H1 (cell line): Measurements from ENCODE around the gene RPGR. TPM values are rescaled to one million over a fixed set of nuclear protein-coding genes. Genes with fewer than 3 reads are reported as not detected.

Experiments used
- CTCF ChIA-PET: fragments of 300-600 bp; sonication (Branson Sonifier 250); formaldehyde crosslinking; loops from one replicate; lab custom pipeline; 2021; ENCODE audit not compliant: partially characterized antibody; lab: Charles Lee
- POLR2A ChIA-PET: fragments of 300-600 bp; sonication (Branson Sonifier 250); formaldehyde crosslinking; loops from one replicate; lab custom pipeline; 2021; ENCODE audit warnings: inconsistent platforms; ENCODE audit not compliant: partially characterized antibody; lab: Charles Lee
- DNase-seq, 2 experiments: peaks; one replicate each; pipeline versions ENCODE4 v3.0.0 to v3.0.0-alpha.2; 2010 to 2022; ENCODE audit warnings: low spot score in 2 of 2, low read depth in 1 of 2, mixed read lengths in 1 of 2
- FAIRE-seq: peaks from 2 replicates; lab custom pipeline; 2011; peaks lifted over from hg19 to GRCh38; lab: Jason Lieb, UNC
- H2AFZ ChIP-seq: 2 replicates; pipeline ENCODE4 v1.8.1; 2012; ENCODE audit warnings: low read length, inconsistent platforms
- H2AK5ac ChIP-seq: 2 replicates; pipeline ENCODE4 v1.6.1; 2013; ENCODE audit warnings: low read depth, low read length
- H2BK120ac ChIP-seq: replicated peaks from 2 replicates; pipeline ENCODE3; 2013; ENCODE audit warnings: low read depth, low read length, inconsistent platforms
- H2BK12ac ChIP-seq: 2 replicates; pipeline ENCODE4 v1.6.1; 2013; ENCODE audit warnings: low read depth, low read length
- H2BK15ac ChIP-seq: 2 replicates; pipeline ENCODE4 v1.6.1; 2013; ENCODE audit warnings: low read length
- H2BK20ac ChIP-seq: 2 replicates; pipeline ENCODE4 v1.6.1; 2013; ENCODE audit warnings: low read length
- H2BK5ac ChIP-seq: 2 replicates; pipeline ENCODE4 v1.6.1; 2013; ENCODE audit warnings: low read depth, low read length
- H3K14ac ChIP-seq: 2 replicates; pipeline ENCODE4 v1.6.1; 2013; ENCODE audit warnings: inconsistent platforms; ENCODE audit not compliant: insufficient read length
- H3K18ac ChIP-seq: 2 replicates; pipeline ENCODE4 v1.6.1; 2013; ENCODE audit warnings: low read length; ENCODE audit errors: extremely low read depth
- H3K23ac ChIP-seq: 2 replicates; pipeline ENCODE4 v1.6.1; 2013; ENCODE audit warnings: inconsistent platforms; ENCODE audit not compliant: insufficient read length
- H3K23me2 ChIP-seq: 2 replicates; pipeline ENCODE4 v1.6.1; 2013; ENCODE audit warnings: low read depth, low read length
- H3K27ac ChIP-seq: 2 replicates; pipeline ENCODE4 v1.6.1; 2011; ENCODE audit warnings: low read depth, low read length, inconsistent platforms
- H3K27me3 ChIP-seq, 4 experiments: replicated peaks in 1 of 4; 1 replicate in 1 of 4; 2 replicates in 3 of 4; pipeline versions ENCODE4 v1.6.1 to v1.8.1; 2011 to 2013; ENCODE audit warnings: low read length in 3 of 4, mild to moderate bottlenecking in 3 of 4, inconsistent platforms in 2 of 4, mixed read lengths in 2 of 4, moderate library complexity in 1 of 4; ENCODE audit not compliant: control insufficient read depth in 3 of 4, insufficient read depth in 3 of 4; ENCODE audit errors: extremely low read depth in 1 of 4
- H3K36me3 ChIP-seq, 4 experiments: 2 replicates each; pipeline versions ENCODE4 v1.6.1 to v1.8.1; 2011 to 2013; ENCODE audit warnings: mild to moderate bottlenecking in 4 of 4, low read length in 3 of 4, moderate library complexity in 2 of 4, control low read depth in 1 of 4, inconsistent platforms in 1 of 4; ENCODE audit not compliant: insufficient read depth in 4 of 4, control insufficient read depth in 2 of 4
- H3K4ac ChIP-seq: replicated peaks from 2 replicates; pipeline ENCODE3; 2013; ENCODE audit warnings: low read length, low read depth, mixed read lengths, inconsistent platforms; ENCODE audit not compliant: insufficient read length
- H3K4me1 ChIP-seq, 4 experiments: replicated peaks in 1 of 4; 1 replicate in 1 of 4; 2 replicates in 3 of 4; pipeline versions ENCODE4 v1.6.1 to v1.8.1; 2011 to 2013; ENCODE audit warnings: low read length in 3 of 4, inconsistent platforms in 2 of 4, mixed read lengths in 1 of 4; ENCODE audit not compliant: insufficient read depth in 4 of 4, control insufficient read depth in 3 of 4
- H3K4me2 ChIP-seq, 2 experiments: 2 replicates each; pipeline versions ENCODE4 v1.6.1 to v1.8.1; 2011 to 2013; ENCODE audit warnings: low read depth in 2 of 2, low read length in 2 of 2, control low read depth in 1 of 2, inconsistent platforms in 1 of 2, mild to moderate bottlenecking in 1 of 2; ENCODE audit not compliant: insufficient read depth in 1 of 2
- H3K4me3 ChIP-seq, 4 experiments: fragments of 200-600, 300-600 bp in 1 of 4; sonication (generic), shearing (Covaris generic), sonication (Bioruptor Twin) in 1 of 4; 2 replicates each; pipeline versions ENCODE4 v1.5.1 to v1.8.1; 2011 to 2016; ENCODE audit warnings: low read length in 4 of 4, low read depth in 3 of 4, control low read depth in 2 of 4, inconsistent platforms in 2 of 4, mild to moderate bottlenecking in 2 of 4, mixed read lengths in 1 of 4, moderate library complexity in 1 of 4; ENCODE audit not compliant: insufficient read depth in 2 of 4; ENCODE audit errors: extremely low read depth in 1 of 4
- H3K56ac ChIP-seq: replicated peaks from 2 replicates; pipeline ENCODE3; 2013; ENCODE audit warnings: low read depth, mild to moderate bottlenecking, mixed read lengths, low read length, inconsistent platforms; ENCODE audit not compliant: insufficient read length
- H3K79me1 ChIP-seq: 2 replicates; pipeline ENCODE4 v1.6.1; 2013; ENCODE audit warnings: low read depth, low read length, control low read depth
- H3K79me2 ChIP-seq, 2 experiments: 2 replicates each; pipeline versions ENCODE4 v1.6.1 to v1.8.1; 2012 to 2013; ENCODE audit warnings: low read length in 2 of 2, mild to moderate bottlenecking in 2 of 2, inconsistent platforms in 1 of 2; ENCODE audit not compliant: insufficient read depth in 2 of 2, control insufficient read depth in 1 of 2
- H3K9ac ChIP-seq, 4 experiments: replicated peaks in 1 of 4; 1 replicate in 1 of 4; 2 replicates in 3 of 4; pipeline versions ENCODE4 v1.6.1 to v1.8.1; 2011 to 2013; ENCODE audit warnings: low read depth in 3 of 4, low read length in 3 of 4, control low read depth in 2 of 4, mild to moderate bottlenecking in 2 of 4, moderate library complexity in 2 of 4, inconsistent platforms in 1 of 4; ENCODE audit errors: extremely low read depth in 1 of 4
- H3K9me3 ChIP-seq, 2 experiments: 2 replicates each; pipeline versions ENCODE4 v1.6.1 to v1.8.1; 2012 to 2013; ENCODE audit warnings: mild to moderate bottlenecking in 2 of 2, moderate library complexity in 2 of 2, control low read depth in 1 of 2, inconsistent platforms in 1 of 2, low read depth in 1 of 2, low read length in 1 of 2, mixed read lengths in 1 of 2; ENCODE audit not compliant: insufficient read depth in 2 of 2
- H4K20me1 ChIP-seq, 2 experiments: replicated peaks in 1 of 2; 2 replicates each; pipeline versions ENCODE3 to v1.8.1; 2011 to 2013; ENCODE audit warnings: inconsistent platforms in 2 of 2, low read length in 2 of 2, mild to moderate bottlenecking in 1 of 2; ENCODE audit not compliant: insufficient read depth in 2 of 2, control insufficient read depth in 1 of 2
- H4K5ac ChIP-seq: 2 replicates; pipeline ENCODE4 v1.6.1; 2013; ENCODE audit warnings: low read length, low read depth, mixed read lengths, inconsistent platforms; ENCODE audit not compliant: insufficient read length
- H4K8ac ChIP-seq: 2 replicates; pipeline ENCODE4 v1.8.0; 2013; ENCODE audit warnings: mild to moderate bottlenecking, moderate library complexity, low read length, inconsistent platforms; ENCODE audit not compliant: insufficient read depth; ENCODE audit errors: extremely low read depth
- H4K91ac ChIP-seq: replicated peaks from 2 replicates; pipeline ENCODE3; 2013; ENCODE audit warnings: low read length, mixed read lengths, inconsistent platforms; ENCODE audit not compliant: insufficient read length
- CBX5 ChIP-seq: fragments of 300-800, 300-1000 bp; sonication (generic); IDR thresholded peaks from 2 replicates; pipeline ENCODE4 v1.7.1; 2016; ENCODE audit warnings: antibody characterized with exemption, low read length, low read depth
- CHD2 ChIP-seq: IDR thresholded peaks from 2 replicates; pipeline ENCODE4 v1.6.1; 2012; ENCODE audit warnings: low read length, improper control_type of control experiment
- EZH2 ChIP-seq: fragments of 200-600 bp; sonication (generic); IDR thresholded peaks from 2 replicates; pipeline ENCODE4 v1.7.1; 2012; ENCODE audit warnings: low read depth, mild to moderate bottlenecking, moderate library complexity, low read length, inconsistent platforms; ENCODE audit not compliant: severe bottlenecking
- HDAC2 ChIP-seq, 2 experiments: fragments of 300-600 bp in 1 of 2; sonication (generic) in 1 of 2; IDR thresholded peaks; 2 replicates each; pipeline ENCODE4 v1.6.1; 2011 to 2012; ENCODE audit warnings: low read depth in 2 of 2, low read length in 2 of 2, mild to moderate bottlenecking in 2 of 2, moderate library complexity in 2 of 2, borderline replicate concordance in 1 of 2, inconsistent platforms in 1 of 2
- JUN ChIP-seq: IDR thresholded peaks from 2 replicates; pipeline ENCODE4 v1.6.1; 2011; ENCODE audit warnings: low read depth, mild to moderate bottlenecking, improper control_type of control experiment, low read length
- KDM5A ChIP-seq: fragments of 200-600 bp; IDR thresholded peaks from 2 replicates; pipeline ENCODE4 v1.7.1; 2012; ENCODE audit warnings: mild to moderate bottlenecking, low read length, inconsistent platforms, mixed read lengths
- RNF2 ChIP-seq: fragments of 200-900, 300-1000 bp; sonication (generic); IDR thresholded peaks from 2 replicates; pipeline ENCODE4 v1.7.1; 2016; ENCODE audit warnings: borderline replicate concordance, low read depth, mild to moderate bottlenecking, antibody characterized with exemption, low read length; ENCODE audit not compliant: poor library complexity, severe bottlenecking; ENCODE audit errors: missing control alignments
- SIX5 ChIP-seq: IDR thresholded peaks from 2 replicates; pipeline ENCODE4 v1.6.1; 2011; ENCODE audit warnings: mild to moderate bottlenecking, low read depth, low read length
- TAF7 ChIP-seq: optimal IDR thresholded peaks from 2 replicates; pipeline ENCODE3; 2011; ENCODE audit warnings: low read depth, mild to moderate bottlenecking, inconsistent platforms, low read length, moderate library complexity, borderline replicate concordance
- TEAD4 ChIP-seq: IDR thresholded peaks from 2 replicates; pipeline ENCODE4 v1.6.1; 2012; ENCODE audit warnings: low read depth, low read length, inconsistent platforms, mixed read lengths
- ZNF274 ChIP-seq: IDR thresholded peaks from 2 replicates; pipeline ENCODE4 v1.7.0; 2012; ENCODE audit warnings: low read length, borderline replicate concordance; ENCODE audit errors: extremely low read depth
- whole genome bisulfite sequencing, 2 experiments: shearing (Covaris generic) in 1 of 2; methylation state at CpG; one replicate each; pipeline versions ENCODE4 v1.1.6 to v1.1.7; 2013 to 2015; ENCODE audit warnings: low lambda C conversion rate in 2 of 2, mixed read lengths in 2 of 2, inconsistent platforms in 1 of 2, low coverage in 1 of 2, missing lambda C conversion rate in 1 of 2; ENCODE audit not compliant: insufficient replicate concordance in 2 of 2, insufficient coverage in 1 of 2, insufficient read length in 1 of 2; ENCODE audit errors: extremely low coverage in 1 of 2, missing lambda C conversion rate in 1 of 2; 5-methylcytosine and 5-hydroxymethylcytosine counted together
- polyA plus RNA-seq, 7 experiments: library from polyadenylated mRNA; depleted of rRNA in 3 of 7; stranded (reverse) in 5 of 7; unstranded in 2 of 7; fragments of >200 nt in 5 of 7; fragments of 200-250 nt in 2 of 7; gene quantifications; 1 replicate in 5 of 7; 2 replicates in 1 of 7; 4 replicates in 1 of 7; pipeline versions ENCODE4 v1.2.1 to v1.2.3, GENCODE V29; 2011 to 2013; ENCODE audit warnings: missing spikeins in 2 of 7, mixed read lengths in 2 of 7
- total RNA-seq: library from RNA; stranded (reverse); fragmentation: NEBNext Ultra II Directional; extraction: Animal tissue kit (Norgen Biotek cat#: 25700); gene quantifications from 2 replicates; pipeline ENCODE4 v1.2.1, GENCODE V29; 2021

Gene RPGR
- total and polyA plus RNA-seq, 2 of the 8 experiments (the other 6 are each of a cell fraction or from before 2014, with no cell fraction given) = 1.6 to 10.0 TPM

- CTCF ChIA-PET = no interaction called here
- TF ChIP-seq TAF7 = no peak
- TF ChIP-seq EZH2 = no peak
- TF ChIP-seq ZNF274 = no peak
- TF ChIP-seq HDAC2 (IDR thresholded peaks at IDR 0.05; ENCODE audit: borderline replicate concordance in 1 of 2, low read depth in 2 of 2, low read length in 2 of 2) = no peak
- TF ChIP-seq KDM5A = no peak
- TF ChIP-seq JUN = no peak
- no peak for TF ChIP-seq TEAD4
- no peak for TF ChIP-seq CBX5
- no peak for TF ChIP-seq CHD2
- no peak for TF ChIP-seq SIX5
- no peak for TF ChIP-seq RNF2
Measured at GRCh38 chrX:38357747-38358673, 30.7 kb upstream of the RPGR start.

More at GRCh38 chrX:38357747-38358673, 30.7 kb upstream of the RPGR start:
- Histone ChIP-seq H3K9me3 (no peaks in the 10 kb centered on the region), H3K79me1 (no peaks in the 10 kb centered on the region), H3K4me1 (no peaks in the 10 kb centered on the region), H2AK5ac (no peak overlapping the region), H3K27me3 (no peaks in the 10 kb centered on the region), H3K4ac (no peak overlapping the region), H3K18ac (no peak overlapping the region), H3K23me2 (no peaks in the 10 kb centered on the region), H3K23ac (no peak overlapping the region), H4K91ac (no peak overlapping the region), H2BK12ac (no peak overlapping the region), H3K14ac (no peak overlapping the region), H3K4me2 (no peak overlapping the region), H2BK5ac (no peak overlapping the region), H3K27ac (no peak overlapping the region), H3K56ac (no peak overlapping the region), H4K20me1 (no peaks in the 10 kb centered on the region), H3K79me2 (no peaks in the 10 kb centered on the region), H2AFZ (no peak overlapping the region), H4K5ac (no peak overlapping the region), H2BK15ac (no peak overlapping the region), H3K36me3 (no peaks in the 10 kb centered on the region), H3K4me3 (no peak overlapping the region), H4K8ac (no peak overlapping the region), H3K9ac (no peak overlapping the region), H2BK120ac (no peak overlapping the region), H2BK20ac (no peak overlapping the region)
- peak; percentile 62 for FAIRE-seq
- POLR2A ChIA-PET = interaction anchor here (0.6 kb wide), 1 partner anchor 11 kb away, joined by 4 read pairs; no protein-coding TSS in a partner anchor
- 86% methylated on average over 4 of the region's 4 CpGs; no CpG with 5 or more reads in 1 of the 2 experiments for WGBS, 2 experiments
- DNase-seq = no peak
